Body of pancreas (tissue), 4 donors: ENCODE data around the gene ASTN2. TPM values are rescaled to one million over a fixed set of nuclear protein-coding genes. Genes with fewer than 3 reads are reported as not detected.

Source experiments
- ATAC-seq: fragments of 150-250 bp; one replicate; pipeline ENCODE4 v1.9.1; 2016
- DNase-seq, 4 donors: peaks; one replicate each; pipeline ENCODE4 v3.0.0-alpha.2; 2019
- H3K27ac ChIP-seq, 4 donors: fragments of 200-600 bp; sonication (generic); 1 replicate in 3 of 4; 2 replicates in 1 of 4; pipeline versions ENCODE4 v1.5.1 to v1.6.1; 2016 to 2019; ENCODE audit warnings: mild to moderate bottlenecking in 1 of 4, mixed read lengths in 1 of 4, moderate library complexity in 1 of 4
- H3K27me3 ChIP-seq, 2 donors: fragments of 200-600 bp; sonication (generic); one replicate each; pipeline ENCODE4 v1.6.0; 2016; ENCODE audit warnings: mild to moderate bottlenecking in 1 of 2
- H3K36me3 ChIP-seq, 2 donors: fragments of 200-600 bp; sonication (generic); replicated peaks in 1 of 2; 2 replicates each; pipeline ENCODE4 v1.5.1; 2016; ENCODE audit warnings: low read depth in 2 of 2; ENCODE audit not compliant: insufficient read depth in 1 of 2
- H3K4me1 ChIP-seq: fragments of 200-600 bp; sonication (generic); one replicate; pipeline ENCODE4 v1.6.0; 2016
- H3K4me3 ChIP-seq, 2 donors: fragments of 200-600 bp; sonication (generic); 1 replicate in 1 of 2; 2 replicates in 1 of 2; pipeline ENCODE4 v1.5.1; 2016 to 2019
- H3K9me3 ChIP-seq, 3 donors: fragments of 200-600 bp; sonication (generic); 1 replicate in 2 of 3; 2 replicates in 1 of 3; pipeline ENCODE4 v1.5.1; 2016
- CTCF ChIP-seq, 7 experiments: fragments of 450-650 bp in 4 of 7; fragments of 200-600 bp in 3 of 7; sonication (generic) in 3 of 7; IDR thresholded peaks; one replicate each; pipeline ENCODE4 v1.5.1; 2016 to 2019; ENCODE audit warnings: antibody characterized with exemption in 7 of 7
- POLR2A ChIP-seq, 3 donors: fragments of 450-650 bp; IDR thresholded peaks; one replicate each; pipeline ENCODE4 v1.6.1; 2016; ENCODE audit warnings: antibody characterized with exemption in 3 of 3, mild to moderate bottlenecking in 2 of 3
- WGBS, 2 donors: methylation state at CpG; one replicate each; pipeline ENCODE4 v1.1.5; 2017; 5-methylcytosine and 5-hydroxymethylcytosine counted together
- intact Hi-C: fragments of 100-400 bp; cut with DNase I; formaldehyde crosslinking; loops from one replicate; pipeline ENCODE4 v1.15.1; 2023
- total RNA-seq, 2 donors: library from RNA; depleted of rRNA; stranded (reverse); fragments of >200 nt; gene quantifications; one replicate each; pipeline ENCODE4 v1.1.0, GENCODE V29; 2016

ASTN2 gene
- total RNA-seq, 2 donors from 2014 or later = 8.2 to 9.6 TPM

DNA sequence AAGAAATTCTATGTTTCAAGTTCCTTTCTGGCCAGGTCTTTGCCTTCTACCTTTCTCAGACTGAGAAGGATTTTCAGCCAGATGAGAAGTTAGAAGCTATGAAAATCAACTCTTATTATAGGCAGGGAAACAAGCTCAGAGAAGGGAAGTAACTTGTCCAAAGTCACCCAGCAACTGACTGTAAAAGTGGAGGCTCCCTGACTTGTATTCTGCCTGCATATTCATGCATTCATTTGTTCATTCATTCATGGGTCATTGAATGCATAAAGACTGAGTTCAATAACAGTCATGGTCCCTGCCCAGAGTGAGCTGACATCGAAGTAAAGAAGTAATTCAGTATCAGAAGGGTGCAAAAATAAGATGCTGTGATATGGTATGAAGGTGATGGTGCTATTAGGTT, 1021.7 kb downstream of the ASTN2 start:
- no peak for TF ChIP-seq POLR2A (IDR thresholded peaks at IDR 0.05)
- no peak for TF ChIP-seq CTCF (IDR thresholded peaks at IDR 0.05)
- no peaks in the 10 kb centered on the region for H3K9me3 ChIP-seq
- H3K36me3 ChIP-seq = no peaks in the 10 kb centered on the region
- no peaks in the 10 kb centered on the region for H3K4me1 ChIP-seq
- H3K27ac ChIP-seq = no peak overlapping the region
- DNase-seq (no peak), ATAC-seq (no peak)
- intact Hi-C loops = no loop called here
- 97 to 100% methylated on average over 1 of the region's 1 CpG for WGBS, 2 donors
- no peak overlapping the region for H3K4me3 ChIP-seq
- H3K27me3 ChIP-seq = no peaks in the 10 kb centered on the region

- H3K27me3 ChIP-seq = no peaks in the 10 kb centered on the region
- intact Hi-C loops = no loop called here
- TF ChIP-seq POLR2A (IDR thresholded peaks at IDR 0.05) (no peak), CTCF (IDR thresholded peaks at IDR 0.05) (no peak)
- H3K4me1 ChIP-seq = no peaks in the 10 kb centered on the region
- no peaks in the 10 kb centered on the region for H3K9me3 ChIP-seq
- WGBS, 2 donors = 91 to 100% methylated on average over 3 to 4 of the region's 4 CpGs
- no peaks in the 10 kb centered on the region for H3K36me3 ChIP-seq
- ATAC-seq (no peak), DNase-seq (no peak)
- H3K4me3 ChIP-seq = no peak overlapping the region
- no peak overlapping the region for H3K27ac ChIP-seq
Observed at GRCh38 chr9:116391306-116391900, 1023.5 kb downstream of the ASTN2 start.

DNA sequence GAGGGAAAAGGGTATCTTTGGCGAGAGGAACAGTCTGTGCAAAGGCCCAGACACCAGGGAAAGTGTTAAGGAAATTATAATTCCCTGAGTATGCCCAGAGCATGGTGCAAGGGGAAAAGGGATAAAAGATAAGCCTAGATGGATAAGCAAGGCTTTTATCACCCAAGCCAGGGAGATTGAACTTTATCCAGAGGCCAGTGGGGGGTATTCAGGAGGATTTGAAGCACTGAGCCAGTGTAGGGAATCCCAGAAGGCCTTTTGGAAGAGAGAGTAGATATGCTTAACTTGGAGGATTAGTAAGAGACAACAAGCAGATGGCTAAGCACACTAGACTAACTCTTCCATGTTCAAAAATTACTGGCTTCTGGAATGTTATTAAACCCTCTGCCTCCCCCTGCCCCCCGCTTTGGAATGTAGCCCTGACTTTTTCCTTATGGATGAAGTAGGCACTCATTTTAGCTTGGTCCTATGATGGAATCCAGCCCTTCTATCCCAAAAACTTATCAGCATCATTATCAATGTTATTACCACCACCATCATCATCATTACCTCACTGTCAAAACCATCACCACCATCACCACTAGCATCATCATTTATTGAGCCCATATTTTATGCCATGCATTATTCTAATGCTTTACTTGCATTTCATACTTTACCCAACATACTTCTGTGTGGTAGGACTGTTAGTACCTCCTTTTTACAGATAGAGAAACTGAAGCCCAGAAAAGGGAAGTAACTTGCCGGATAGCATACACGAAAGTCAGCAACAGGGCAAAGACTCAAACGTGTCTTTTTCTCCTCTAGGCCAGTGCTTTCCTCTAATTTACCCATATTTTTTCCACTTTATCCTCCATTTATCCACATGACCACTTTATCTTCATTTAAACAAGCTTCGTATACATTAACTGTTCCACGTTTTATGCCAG, 1024.3 kb downstream of the ASTN2 start:
- Histone ChIP-seq H3K27ac (no peak overlapping the region), H3K36me3 (no peaks in the 10 kb centered on the region), H3K4me3 (no peak overlapping the region), H3K4me1 (no peaks in the 10 kb centered on the region), H3K9me3 (no peaks in the 10 kb centered on the region), H3K27me3 (no peaks in the 10 kb centered on the region)
- TF ChIP-seq POLR2A (IDR thresholded peaks at IDR 0.05) (no peak), CTCF (IDR thresholded peaks at IDR 0.05) (no peak)
- DNase-seq (no peak), ATAC-seq (no peak)
- intact Hi-C loops = no loop called here
- 77 to 88% methylated on average over 7 of the region's 7 CpGs for WGBS, 2 donors

- Histone ChIP-seq H3K4me1 (no peaks in the 10 kb centered on the region), H3K27me3 (no peaks in the 10 kb centered on the region), H3K9me3 (no peaks in the 10 kb centered on the region), H3K4me3 (no peak overlapping the region), H3K27ac (no peak overlapping the region), H3K36me3 (no peaks in the 10 kb centered on the region)
- no peak for TF ChIP-seq CTCF (IDR thresholded peaks at IDR 0.05)
- no peak for TF ChIP-seq POLR2A (IDR thresholded peaks at IDR 0.05)
- WGBS, 2 donors = 90 to 97% methylated on average over 1 of the region's 1 CpG
- ATAC-seq (no peak), DNase-seq (no peak)
- intact Hi-C loops = no loop called here
Observed at GRCh38 chr9:116389541-116390302, 1025.1 kb downstream of the ASTN2 start.
